K562 (cell line): ENCODE data around the gene FAM199X. TPM values are rescaled to one million over a fixed set of nuclear protein-coding genes. Genes with fewer than 3 reads are reported as not detected.

Experiments
- E2F4 ChIP-seq: sonication (generic); formaldehyde crosslinking; IDR thresholded peaks from 2 replicates; pipeline ENCODE4 v1.8.0; 2022; ENCODE audit warnings: mild to moderate bottlenecking, low read depth, missing genetic modification reagents
- EZH2 ChIP-seq: IDR thresholded peaks from 2 replicates; pipeline ENCODE4 v1.6.1; 2012; ENCODE audit warnings: low read depth, mild to moderate bottlenecking, inconsistent platforms, low read length, borderline replicate concordance
- L3MBTL2 ChIP-seq: fragments of 450-650 bp; IDR thresholded peaks from 2 replicates; pipeline ENCODE4 v1.6.1; 2016; ENCODE audit warnings: mild to moderate bottlenecking, moderate library complexity
- MECOM ChIP-seq: fragments of 250-450 bp; sonication (Bioruptor Pico); IDR thresholded peaks from 2 replicates; pipeline ENCODE4 v1.8.0; 2022; ENCODE audit warnings: inconsistent platforms
- MTA2 ChIP-seq: fragments of 450-650 bp; IDR thresholded peaks from 2 replicates; pipeline ENCODE4 v1.6.1; 2016; ENCODE audit warnings: low read depth
- NR1H2 ChIP-seq: sonication (generic); formaldehyde crosslinking; IDR thresholded peaks from 2 replicates; pipeline ENCODE4 v1.4.0; 2020; ENCODE audit warnings: mild to moderate bottlenecking, missing genetic modification reagents
- PHF21A ChIP-seq: fragments of 450-650 bp; IDR thresholded peaks from 2 replicates; pipeline ENCODE4 v1.6.1; 2017; ENCODE audit warnings: low read depth, borderline replicate concordance
- TFAP4 ChIP-seq: sonication (generic); formaldehyde crosslinking; IDR thresholded peaks from 2 replicates; pipeline ENCODE4 v1.8.0; 2022; ENCODE audit warnings: missing genetic modification reagents, mild to moderate bottlenecking, moderate library complexity, borderline replicate concordance
- XRCC5 ChIP-seq: fragments of 200-400 bp; formaldehyde crosslinking; IDR thresholded peaks from 2 replicates; pipeline ENCODE4 v1.6.1; 2017; ENCODE audit warnings: low read depth, mild to moderate bottlenecking, low read length
- ZNF318 ChIP-seq, 2 experiments: fragments of 450-650 bp; IDR thresholded peaks; 2 replicates each; pipeline ENCODE4 v1.6.1; 2016; ENCODE audit warnings: mild to moderate bottlenecking in 2 of 2, borderline replicate concordance in 1 of 2, low read depth in 1 of 2, moderate library complexity in 1 of 2
- polyA plus RNA-seq, 8 experiments: library from polyadenylated mRNA; depleted of rRNA in 4 of 8; stranded (reverse) in 5 of 8; unstranded in 3 of 8; fragments of >200 nt; fragmentation: Nextera tagmentation in 2 of 8; fragmentation: Illumina TruSeq in 1 of 8; extraction: Ambion mirVana in 2 of 8; extraction: Trizol in 1 of 8; gene quantifications; 2 replicates each; pipeline versions ENCODE4 v1.2.1 to v1.2.3, GENCODE V29; 2011 to 2014; ENCODE audit warnings: inconsistent platforms in 1 of 8, missing spikeins in 1 of 8
- total RNA-seq, 7 experiments: library from RNA; depleted of rRNA in 6 of 7; stranded (reverse); fragments of >200 nt in 6 of 7; fragmentation: Illumina TruSeq in 2 of 7; extraction: Trizol in 2 of 7; gene quantifications; 2 replicates each; pipeline versions ENCODE4 v1.2.1 to v1.2.3, GENCODE V29; 2011 to 2021; ENCODE audit warnings: low replicate concordance in 1 of 7

The FAM199X gene
- total and polyA plus RNA-seq, 9 of the 15 experiments (the other 6 are each of a cell fraction or from before 2014, with no cell fraction given) = 4.6 to 22.2 (median 13.7) TPM

- TF ChIP-seq ZNF318 (IDR thresholded peaks at IDR 0.05; ENCODE audit: borderline replicate concordance in 1 of 2, low read depth in 1 of 2) (no peak), PHF21A (no peak), EZH2 (no peak), MECOM (CRISPR knock-in tag) (no peak), MTA2 (no peak), L3MBTL2 (peak; percentile 52; the same call in 1 of the 2 replicates), XRCC5 (0 out of 2 replicates have a peak, but pooled peaks have one; percentile 60), NR1H2 (CRISPR knock-in tag) (no peak), E2F4 (CRISPR knock-in tag) (no peak), TFAP4 (peak; percentile 40; the same call in 1 of the 2 replicates)
Measured at GRCh38 chrX:104165894-104166734, at the start of gene FAM199X (continued).
